CD4-positive, alpha-beta T cell treated with Interleukin-1 beta for 1 hour (primary cell): Measurements from ENCODE around the gene SHTN1.

Experiments used
- DNase-seq, 2 donors: peaks; one replicate each; pipeline ENCODE4 v3.0.0-alpha.2; 2020 to 2022

SHTN1 gene

GRCh38 chr10:116915340-116915739 lies 89.6 kb downstream of the SHTN1 start:
- no peak for DNase-seq

- DNase-seq = no peak
Measured at GRCh38 chr10:116913695-116914094, 91.3 kb downstream of the SHTN1 start.

DNA sequence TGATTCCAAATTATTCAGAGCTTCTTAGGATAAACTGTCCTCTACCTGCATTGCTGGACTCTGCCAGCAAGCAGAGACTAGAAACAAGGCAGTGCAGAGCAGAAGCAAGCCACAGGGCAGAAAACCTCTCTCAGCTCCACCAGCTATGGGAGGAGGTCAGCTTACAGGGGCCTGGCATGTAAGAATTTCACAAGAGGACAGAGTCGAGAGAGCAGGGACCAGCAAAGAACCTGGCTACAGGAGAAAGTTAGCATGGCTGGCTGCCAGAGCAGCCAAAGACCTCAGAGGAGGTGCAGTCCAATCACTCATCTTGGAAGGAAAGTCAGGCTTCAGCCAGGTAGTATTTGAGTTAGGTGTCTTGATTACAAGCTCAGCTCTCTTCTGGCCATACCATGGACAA lies 92.8 kb downstream of the SHTN1 start:
- DNase-seq = no peak

- no peak for DNase-seq
Measured at GRCh38 chr10:116910910-116911309, 94.1 kb downstream of the SHTN1 start.

DNA sequence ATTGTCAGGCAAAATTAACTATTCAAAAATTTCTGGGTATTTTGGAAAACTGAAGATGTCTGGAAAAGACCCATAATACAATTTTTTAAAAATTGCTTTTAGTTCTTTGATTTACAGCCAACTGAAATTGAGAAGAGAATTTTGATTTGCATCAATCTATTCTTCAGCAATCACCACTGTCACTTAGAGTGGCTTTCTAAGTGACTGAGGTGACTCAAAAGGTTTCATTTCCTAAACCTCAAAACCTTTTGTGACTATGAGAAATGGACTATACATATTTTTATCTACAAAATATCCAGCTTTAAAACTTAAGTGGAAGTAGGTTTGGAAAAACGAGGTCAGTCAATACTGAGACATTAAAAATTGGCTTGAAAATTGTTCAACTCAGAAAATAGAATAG lies 95.7 kb downstream of the SHTN1 start:
- no peak for DNase-seq

DNA sequence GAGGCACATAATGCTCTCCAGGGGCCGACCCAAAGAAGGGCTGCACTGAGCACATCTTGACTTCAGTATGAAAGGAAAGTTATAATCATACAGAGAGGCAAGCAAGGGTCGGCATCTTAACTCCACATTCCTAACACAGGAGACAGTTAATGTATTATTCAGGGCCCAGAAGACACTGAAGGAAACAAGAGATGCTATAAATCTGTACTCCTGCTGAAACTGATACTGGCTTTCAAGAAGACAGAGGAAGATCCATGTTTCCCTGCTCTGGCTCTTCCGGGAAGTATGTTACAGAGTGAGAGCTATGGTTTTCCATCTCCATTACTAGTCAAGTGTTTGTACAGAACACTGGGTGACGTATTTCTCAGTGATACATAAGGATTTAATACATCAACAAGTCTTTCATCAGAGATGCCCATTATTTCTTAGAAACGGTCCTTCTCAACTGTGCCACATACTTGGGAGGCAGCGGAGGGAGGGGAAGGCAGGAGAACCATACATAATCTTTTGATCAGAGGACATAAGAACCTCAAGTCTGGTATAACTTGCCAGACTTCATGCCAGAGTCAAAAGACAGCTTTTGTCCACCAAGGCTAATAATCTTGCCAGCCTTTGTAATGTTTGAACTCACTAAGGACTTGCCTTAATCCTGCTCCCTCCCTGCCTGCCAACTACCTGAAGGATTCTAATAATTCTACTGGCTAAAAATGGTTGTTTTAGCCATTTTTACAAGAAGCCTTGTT lies 97.6 kb downstream of the SHTN1 start:
- DNase-seq = no peak

- DNase-seq = no peak
Measured at GRCh38 chr10:116905845-116906210, 99.2 kb downstream of the SHTN1 start.

GRCh38 chr10:116899626-116900025 lies 105.4 kb downstream of the SHTN1 start:
- no peak for DNase-seq

DNA sequence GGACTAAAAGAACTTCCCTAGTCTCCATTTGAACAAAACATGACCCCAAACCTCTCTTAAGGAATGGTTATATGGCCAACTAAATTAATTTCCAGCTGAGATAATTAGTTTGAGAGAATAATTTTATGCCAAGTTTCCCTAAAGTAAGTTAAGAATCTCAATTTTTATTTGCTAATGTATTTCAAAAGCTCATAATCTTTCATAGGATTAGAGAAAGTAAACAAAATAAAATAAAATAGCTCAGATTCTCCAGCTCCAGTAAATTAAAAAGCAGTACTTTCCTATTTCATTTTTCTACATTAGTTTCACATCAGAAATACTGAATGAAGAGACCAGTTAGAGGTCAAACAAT lies 111.3 kb downstream of the SHTN1 start:
- no peak for DNase-seq

- DNase-seq = no peak
Measured at GRCh38 chr10:116892907-116893685, 111.9 kb downstream of the SHTN1 start.

DNA sequence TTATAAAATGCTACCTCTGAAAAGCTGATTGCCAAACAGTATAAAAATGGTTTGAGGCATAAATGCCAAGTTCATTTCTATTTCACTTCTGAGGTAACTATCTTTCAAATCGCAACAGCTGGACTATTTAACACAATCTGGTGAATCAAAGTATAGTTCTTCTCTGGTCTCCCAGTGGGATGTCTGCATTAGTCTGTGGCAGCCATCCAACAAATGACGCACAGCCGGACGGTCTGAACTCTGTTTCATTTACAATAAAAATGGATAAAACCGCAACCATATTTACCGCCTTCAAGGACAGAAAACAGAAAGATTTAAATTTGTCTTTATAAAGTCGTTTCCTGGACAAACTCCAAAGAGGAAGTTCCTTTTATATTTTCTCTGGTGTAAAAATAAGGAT lies 113.8 kb downstream of the SHTN1 start:
- no peak for DNase-seq

GRCh38 chr10:116889066-116889465 lies 115.9 kb downstream of the SHTN1 start:
- no peak for DNase-seq

- DNase-seq = no peak
Measured at GRCh38 chr10:116888380-116889055, 116.5 kb downstream of the SHTN1 start.

DNA sequence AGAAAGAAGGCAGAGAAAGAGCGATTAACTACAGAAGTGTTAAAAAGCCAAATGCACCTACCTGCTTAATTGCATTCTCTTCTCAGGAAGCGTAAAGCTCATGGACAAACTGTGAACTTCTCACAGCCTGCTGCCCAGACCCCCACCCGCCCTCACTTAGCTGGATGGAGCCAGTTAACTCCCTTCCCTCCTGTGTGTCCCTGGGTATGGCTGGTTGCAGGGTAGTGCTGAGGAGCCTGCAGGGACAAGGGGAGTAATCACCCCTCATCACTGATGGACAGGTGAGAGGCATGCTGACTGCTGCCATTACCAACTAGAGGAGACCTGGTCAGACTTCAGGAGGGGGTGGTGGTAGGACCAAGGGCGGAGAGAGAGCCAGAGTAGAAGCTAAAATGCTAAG lies 118.2 kb downstream of the SHTN1 start:
- no peak for DNase-seq

DNA sequence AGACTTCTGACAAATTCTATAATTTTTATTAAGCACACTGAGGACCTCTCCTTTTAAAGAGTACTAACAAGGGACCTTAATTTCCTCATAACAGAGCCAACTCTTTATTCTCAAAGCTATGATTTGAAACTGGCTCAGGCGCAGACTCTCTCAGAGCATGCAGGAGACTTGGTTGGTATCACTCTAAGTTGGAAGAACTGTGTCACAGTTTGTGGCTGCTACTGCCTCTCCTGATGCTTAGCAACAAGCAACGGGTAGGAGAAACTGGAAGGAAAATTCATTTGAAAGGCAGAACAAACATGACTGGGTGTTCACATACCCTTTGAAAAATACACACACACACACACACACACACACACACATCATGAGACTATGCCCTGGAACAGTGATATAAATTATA lies 122.3 kb downstream of the SHTN1 start:
- DNase-seq = no peak

DNA sequence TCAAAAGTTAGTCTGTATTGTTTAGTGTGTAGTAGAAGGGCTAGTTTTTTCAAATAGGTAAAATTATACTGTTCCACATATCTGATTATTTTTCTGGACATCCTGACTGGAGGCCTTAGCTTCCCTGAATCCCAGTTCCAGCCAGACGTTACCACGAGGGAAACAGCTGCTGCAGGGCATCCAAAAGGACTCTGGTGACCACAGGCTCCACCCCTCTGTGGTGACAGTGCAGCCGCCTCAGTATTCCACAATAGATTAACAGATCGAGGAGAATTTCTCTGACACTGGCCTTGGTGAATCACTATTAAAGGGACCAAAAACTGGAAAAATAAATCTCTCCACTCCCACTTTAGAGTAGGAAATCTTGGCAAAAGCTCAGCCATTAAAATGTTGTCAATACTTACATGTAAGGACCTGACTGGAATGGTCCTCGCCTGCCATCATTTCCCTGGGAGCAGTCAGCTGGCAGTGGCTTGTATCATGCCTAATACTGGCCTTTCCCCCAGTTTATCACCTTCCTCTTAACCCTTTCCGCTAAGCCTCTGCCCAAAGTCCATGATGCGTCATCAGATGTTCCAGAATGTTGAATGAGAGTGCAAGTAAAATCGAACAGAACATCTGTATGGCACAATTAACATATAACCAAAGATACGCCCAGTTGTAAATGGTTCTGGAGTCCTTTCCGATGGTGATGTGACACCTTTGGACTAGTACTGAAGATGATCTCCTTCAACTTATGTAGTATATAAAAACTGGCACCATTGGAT lies 124.1 kb downstream of the SHTN1 start:
- DNase-seq = no peak

- DNase-seq = no peak
Measured at GRCh38 chr10:116879817-116880216, 125.2 kb downstream of the SHTN1 start.

DNA sequence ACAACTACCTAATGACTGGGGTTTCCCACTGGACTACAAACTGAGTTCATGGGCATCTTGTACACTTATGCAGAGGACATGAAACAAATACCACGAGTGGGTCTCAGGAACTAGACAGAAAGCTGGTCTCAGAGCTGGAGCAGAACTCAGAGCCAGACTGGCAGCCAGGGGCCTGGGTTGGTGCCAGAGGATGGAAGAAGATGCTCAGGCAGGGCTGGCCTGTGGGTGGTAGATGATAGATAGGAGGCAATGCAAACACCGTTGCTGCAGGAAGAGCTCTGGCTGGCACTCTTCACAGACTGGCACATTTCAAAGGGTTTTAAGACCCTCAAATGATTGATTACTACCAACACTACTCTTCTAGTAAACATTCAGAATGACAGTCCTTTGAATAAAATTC lies 126.9 kb downstream of the SHTN1 start:
- no peak for DNase-seq

DNA sequence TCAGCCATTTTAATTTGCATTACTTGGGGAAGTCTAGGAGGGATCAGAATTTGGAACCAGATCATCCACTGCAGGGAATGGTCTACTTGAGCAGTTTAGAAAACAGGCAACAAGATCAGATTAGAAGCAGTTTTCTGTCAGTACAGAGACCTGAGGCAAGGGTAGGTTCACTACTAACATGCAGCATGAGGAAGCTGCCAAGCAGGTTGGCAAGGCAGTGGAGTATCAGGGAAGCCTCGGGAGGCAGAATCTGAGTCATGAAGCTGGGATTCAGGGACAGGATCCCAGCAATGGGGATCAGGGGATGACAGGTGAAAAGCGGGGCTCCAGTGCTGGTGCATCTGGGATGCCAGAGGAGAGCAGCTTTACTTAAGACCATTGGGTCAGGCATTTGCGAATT lies 127.6 kb downstream of the SHTN1 start:
- DNase-seq = no peak

GRCh38 chr10:116875897-116876296 lies 129.1 kb downstream of the SHTN1 start:
- no peak for DNase-seq

DNA sequence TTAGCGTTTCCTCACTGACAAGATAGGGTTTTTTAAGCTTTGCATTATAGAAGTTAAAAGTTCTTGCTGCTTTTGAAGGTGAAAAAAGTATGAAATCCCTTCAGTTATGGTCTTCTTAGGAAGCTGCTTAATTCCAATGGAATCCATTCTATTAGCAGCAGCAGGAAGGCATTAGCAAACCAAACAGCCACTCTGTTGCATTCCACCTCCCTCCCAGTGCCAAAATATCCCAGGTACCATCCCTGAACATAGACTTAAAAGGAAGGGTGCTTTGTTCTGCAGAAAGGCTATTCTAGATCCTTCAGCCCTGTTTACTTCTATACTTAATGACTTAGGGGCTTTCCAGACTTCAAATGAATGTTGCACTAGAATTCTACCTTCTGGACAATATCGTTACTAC lies 131.9 kb downstream of the SHTN1 start:
- no peak for DNase-seq

- DNase-seq = no peak
Measured at GRCh38 chr10:116870949-116871348, 134.0 kb downstream of the SHTN1 start.

- DNase-seq = no peak
Measured at GRCh38 chr10:116868722-116869121, 136.3 kb downstream of the SHTN1 start.
